SK-N-SH (cell line): Measurements from ENCODE around the gene THSD4. TPM values are rescaled to one million over a fixed set of nuclear protein-coding genes. Genes with fewer than 3 reads are reported as not detected.

ENCODE experiments used
- CTCF ChIA-PET: fragments of 300-600, 350-600 bp; formaldehyde crosslinking; extraction: SDS; loops from one replicate; lab custom pipeline; 2021; lab: Yijun Ruan, JAX
- POLR2A ChIA-PET: fragments of 350-600 bp; sonication (Branson Sonifier 250); formaldehyde crosslinking; extraction: SDS; loops from one replicate; lab custom pipeline; 2020; ENCODE audit warnings: antibody characterized with exemption, inconsistent platforms; lab: Yijun Ruan, JAX
- DNase-seq: peaks from one replicate; pipeline ENCODE4 v3.0.0; 2012
- H2AFZ ChIP-seq: fragments of 200-600 bp; sonication (generic); 2 replicates; pipeline ENCODE4 v1.8.1; 2016; ENCODE audit warnings: antibody characterized with exemption, mild to moderate bottlenecking, low read depth
- H3F3A ChIP-seq: fragments of 200-600 bp; sonication (generic); replicated peaks from 2 replicates; pipeline ENCODE3; 2016; ENCODE audit warnings: antibody characterized with exemption, mild to moderate bottlenecking; ENCODE audit not compliant: insufficient read depth
- H3K27ac ChIP-seq, 2 experiments: fragments of 200-500 bp in 1 of 2; fragments of 200-600 bp in 1 of 2; sonication (Bioruptor generic) in 1 of 2; sonication (generic), shearing (Covaris generic) in 1 of 2; 2 replicates each; pipeline versions ENCODE4 v1.5.1 to v1.6.1; 2014 to 2016; ENCODE audit warnings: low read depth in 2 of 2, inconsistent platforms in 1 of 2, low read length in 1 of 2, mild to moderate bottlenecking in 1 of 2, mixed read lengths in 1 of 2
- H3K27me3 ChIP-seq: fragments of 200-600 bp; sonication (generic), shearing (Covaris generic); 2 replicates; pipeline ENCODE4 v1.6.1; 2016; ENCODE audit warnings: mixed run types; ENCODE audit not compliant: insufficient read depth
- H3K36me3 ChIP-seq, 2 experiments: fragments of 200-500 bp in 1 of 2; fragments of 200-600 bp in 1 of 2; sonication (Bioruptor generic) in 1 of 2; sonication (generic) in 1 of 2; replicated peaks in 1 of 2; 2 replicates each; pipeline versions ENCODE3 to v1.5.1; 2014 to 2016; ENCODE audit warnings: low read length in 1 of 2, mild to moderate bottlenecking in 1 of 2; ENCODE audit not compliant: insufficient read depth in 2 of 2, control insufficient read depth in 1 of 2
- H3K4me1 ChIP-seq, 2 experiments: fragments of 200-500 bp in 1 of 2; fragments of 200-600 bp in 1 of 2; sonication (Bioruptor generic) in 1 of 2; sonication (generic), shearing (Covaris generic) in 1 of 2; 2 replicates each; pipeline versions ENCODE4 v1.5.1 to v1.6.1; 2014 to 2016; ENCODE audit warnings: low read depth in 1 of 2, low read length in 1 of 2, mixed run types in 1 of 2; ENCODE audit not compliant: insufficient read depth in 2 of 2, control insufficient read depth in 1 of 2
- H3K4me2 ChIP-seq: fragments of 200-600 bp; sonication (generic), shearing (Covaris generic); 2 replicates; pipeline ENCODE4 v1.6.1; 2017; ENCODE audit warnings: mixed run types
- H3K4me3 ChIP-seq, 2 experiments: fragments of 200-500 bp in 1 of 2; fragments of 200-600 bp in 1 of 2; sonication (Bioruptor generic) in 1 of 2; sonication (generic), shearing (Covaris generic) in 1 of 2; 2 replicates each; pipeline versions ENCODE4 v1.5.1 to v1.8.1; 2014 to 2016; ENCODE audit warnings: low read depth in 2 of 2, inconsistent platforms in 1 of 2, low read length in 1 of 2, mild to moderate bottlenecking in 1 of 2, mixed read lengths in 1 of 2, moderate library complexity in 1 of 2
- H3K79me2 ChIP-seq: fragments of 200-600 bp; sonication (generic); 2 replicates; pipeline ENCODE4 v1.8.1; 2017; ENCODE audit warnings: mild to moderate bottlenecking; ENCODE audit not compliant: insufficient read depth
- H3K9ac ChIP-seq: fragments of 200-600 bp; sonication (generic); 2 replicates; pipeline ENCODE4 v1.6.1; 2017; ENCODE audit warnings: mixed run types
- H3K9me2 ChIP-seq: fragments of 200-600 bp; sonication (generic); 2 replicates; pipeline ENCODE4 v1.6.1; 2017; ENCODE audit warnings: mixed run types
- H3K9me3 ChIP-seq: fragments of 200-600 bp; sonication (generic); 2 replicates; pipeline ENCODE4 v1.6.1; 2017; ENCODE audit warnings: mixed run types, mild to moderate bottlenecking, moderate library complexity
- H4K20me1 ChIP-seq: fragments of 200-600 bp; sonication (generic); 2 replicates; pipeline ENCODE4 v1.6.1; 2017; ENCODE audit warnings: mild to moderate bottlenecking, mixed run types; ENCODE audit not compliant: insufficient read depth
- EP300 ChIP-seq, 2 experiments: IDR thresholded peaks; 2 replicates each; pipeline versions ENCODE4 v1.4.0 to v1.6.1; 2012; ENCODE audit warnings: borderline replicate concordance in 1 of 2, low read depth in 1 of 2, low read length in 1 of 2
- FOSL2 ChIP-seq: IDR thresholded peaks from 2 replicates; pipeline ENCODE4 v1.4.0; 2012; ENCODE audit warnings: low read depth, mild to moderate bottlenecking, moderate library complexity, borderline replicate concordance
- FOXJ3 ChIP-seq: sonication (generic); formaldehyde crosslinking; IDR thresholded peaks from 2 replicates; pipeline ENCODE4 v1.5.1; 2020; ENCODE audit warnings: mild to moderate bottlenecking, missing genetic modification reagents
- FOXM1 ChIP-seq: IDR thresholded peaks from 2 replicates; pipeline ENCODE4 v1.4.0; 2012; ENCODE audit warnings: low read depth, mild to moderate bottlenecking
- GABPA ChIP-seq: IDR thresholded peaks from 2 replicates; pipeline ENCODE4 v1.4.0; 2012; ENCODE audit warnings: low read depth, mild to moderate bottlenecking
- JUND ChIP-seq: IDR thresholded peaks from 2 replicates; pipeline ENCODE4 v1.4.0; 2012
- MXI1 ChIP-seq: IDR thresholded peaks from 2 replicates; pipeline ENCODE4 v1.6.1; 2012; ENCODE audit warnings: mild to moderate bottlenecking, low read depth, low read length, improper control_type of control experiment
- NFIC ChIP-seq: IDR thresholded peaks from 2 replicates; pipeline ENCODE4 v1.4.0; 2012; ENCODE audit warnings: borderline replicate concordance
- POLR2AphosphoS5 ChIP-seq: IDR thresholded peaks from 2 replicates; pipeline ENCODE4 v1.6.1; 2012; ENCODE audit warnings: low read depth, low read length
- RFX5 ChIP-seq: IDR thresholded peaks from 2 replicates; pipeline ENCODE4 v1.6.1; 2012; ENCODE audit warnings: mild to moderate bottlenecking, improper control_type of control experiment, low read length
- RXRA ChIP-seq: IDR thresholded peaks from 2 replicates; pipeline ENCODE4 v1.4.0; 2012; ENCODE audit warnings: low read depth, mild to moderate bottlenecking, borderline replicate concordance
- TCF12 ChIP-seq: IDR thresholded peaks from 2 replicates; pipeline ENCODE4 v1.4.0; 2012
- TEAD4 ChIP-seq: IDR thresholded peaks from 2 replicates; pipeline ENCODE4 v1.4.0; 2012; ENCODE audit warnings: mild to moderate bottlenecking, borderline replicate concordance; ENCODE audit not compliant: insufficient read depth
- WGBS: methylation state at CpG from one replicate; pipeline ENCODE4 v1.1.6; 2017; ENCODE audit warnings: low lambda C conversion rate; 5-methylcytosine and 5-hydroxymethylcytosine counted together
- polyA plus RNA-seq, 3 experiments: library from polyadenylated mRNA; depleted of rRNA; stranded (reverse); fragments of >200 nt; gene quantifications; 2 replicates each; pipeline ENCODE4 v1.2.3, GENCODE V29; 2012
- TF ChIP-seq, protein P1 (sequence below): fragments of 150-350 bp; IDR thresholded peaks from 2 replicates; pipeline ENCODE4 v1.6.1; 2017; ENCODE audit warnings: antibody characterized with exemption, low read length, low read depth, borderline replicate concordance
- TF ChIP-seq, protein P2 (sequence below): IDR thresholded peaks from 2 replicates; pipeline ENCODE4 v1.6.1; 2012; ENCODE audit warnings: mild to moderate bottlenecking, low read depth, low read length, moderate library complexity
- TF ChIP-seq, protein P3 (sequence below): IDR thresholded peaks from 2 replicates; pipeline ENCODE4 v1.4.0; 2012; ENCODE audit warnings: low read depth
- TF ChIP-seq, protein P4 (sequence below): IDR thresholded peaks from 2 replicates; pipeline ENCODE4 v1.4.0; 2012; ENCODE audit warnings: low read depth, borderline replicate concordance
- TF ChIP-seq, protein P5 (sequence below): IDR thresholded peaks from 2 replicates; pipeline ENCODE4; 2012

THSD4 gene
- polyA plus RNA-seq, 1 of the 3 experiments (the other 2 are of a cell fraction): 79.1 TPM

DNA sequence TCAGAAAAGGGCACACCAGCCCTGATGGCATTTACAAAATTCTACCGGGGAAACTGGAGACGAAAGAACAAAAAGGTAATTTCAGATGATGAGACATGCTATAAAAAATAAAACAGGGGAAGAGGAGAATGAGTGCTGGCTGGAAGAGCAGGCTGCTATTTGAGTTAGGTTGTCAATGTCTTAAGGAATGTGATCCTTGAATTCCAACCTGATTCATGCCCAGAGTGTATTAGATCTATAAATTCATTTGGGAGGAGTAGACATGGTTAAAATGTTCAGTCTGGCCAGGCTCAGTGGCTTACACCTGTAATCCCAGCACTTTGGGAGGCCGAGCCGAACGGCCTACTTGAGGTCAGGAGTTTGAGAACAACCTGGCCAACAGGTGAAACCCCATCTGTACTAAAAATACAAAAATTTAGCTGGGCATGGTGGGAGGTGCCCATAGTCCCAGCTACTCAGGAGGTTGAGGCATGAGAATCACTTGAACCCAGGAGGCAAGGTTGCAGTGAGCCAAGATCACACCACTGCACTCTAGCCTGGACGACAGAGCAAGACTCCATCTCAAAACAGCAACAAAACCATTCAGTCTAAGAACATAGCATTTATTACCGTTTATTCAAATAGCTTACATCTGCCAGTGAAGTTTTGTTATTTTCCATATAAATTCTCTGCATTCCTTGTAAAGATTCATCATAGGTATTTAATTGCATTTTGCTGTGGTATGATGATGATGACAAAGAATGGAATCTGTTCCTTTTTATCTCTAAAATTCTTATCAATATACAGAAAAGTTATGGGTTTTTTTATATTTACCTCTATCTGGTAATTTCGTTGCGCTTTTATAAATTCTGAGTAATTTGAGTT is 568.4 kb downstream of the THSD4 start:
- Histone ChIP-seq H3K27ac (peak overlapping the region; percentile 69 to 76; a peak in 3 of 4 replicates), H3F3A (peaks cover 48% of the 10 kb centered on the region), H2AFZ (no peak overlapping the region), H3K4me2 (peak overlapping the region; percentile 5; the same call in 1 of the 2 replicates), H3K9me2 (no peaks in the 10 kb centered on the region), H3K4me1 (peaks cover 8 to 40% of the 10 kb centered on the region in 2 experiments; a peak in 3 of 4 replicates), H3K36me3 (no peaks in the 10 kb centered on the region), H3K4me3 (0 out of 4 replicates have a peak overlapping the region, but pooled peaks of 1 of the 2 experiments have one; percentile 7), H3K79me2 (peaks cover 5% of the 10 kb centered on the region; the same call in 1 of the 2 replicates), H3K27me3 (no peaks in the 10 kb centered on the region), H4K20me1 (no peaks in the 10 kb centered on the region), H3K9ac (peak overlapping the region; percentile 16; the same call in 1 of the 2 replicates), H3K9me3 (no peaks in the 10 kb centered on the region)
- WGBS: 45% methylated on average over 9 of the region's 9 CpGs
- DNase-seq: no peak
- POLR2A ChIA-PET: no interaction called here
- CTCF ChIA-PET: no interaction called here
- peak; percentile 50; the same call in 1 of the 2 replicates for TF ChIP-seq RXRA
- TF ChIP-seq, protein P1, sequence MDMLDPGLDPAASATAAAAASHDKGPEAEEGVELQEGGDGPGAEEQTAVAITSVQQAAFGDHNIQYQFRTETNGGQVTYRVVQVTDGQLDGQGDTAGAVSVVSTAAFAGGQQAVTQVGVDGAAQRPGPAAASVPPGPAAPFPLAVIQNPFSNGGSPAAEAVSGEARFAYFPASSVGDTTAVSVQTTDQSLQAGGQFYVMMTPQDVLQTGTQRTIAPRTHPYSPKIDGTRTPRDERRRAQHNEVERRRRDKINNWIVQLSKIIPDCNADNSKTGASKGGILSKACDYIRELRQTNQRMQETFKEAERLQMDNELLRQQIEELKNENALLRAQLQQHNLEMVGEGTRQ: no peak
- TF ChIP-seq JUND: peak; percentile 73
- peak; percentile 73; the same call in 1 of the 2 replicates for TF ChIP-seq FOSL2
- TF ChIP-seq FOXJ3: no peak
- TF ChIP-seq, protein P2, sequence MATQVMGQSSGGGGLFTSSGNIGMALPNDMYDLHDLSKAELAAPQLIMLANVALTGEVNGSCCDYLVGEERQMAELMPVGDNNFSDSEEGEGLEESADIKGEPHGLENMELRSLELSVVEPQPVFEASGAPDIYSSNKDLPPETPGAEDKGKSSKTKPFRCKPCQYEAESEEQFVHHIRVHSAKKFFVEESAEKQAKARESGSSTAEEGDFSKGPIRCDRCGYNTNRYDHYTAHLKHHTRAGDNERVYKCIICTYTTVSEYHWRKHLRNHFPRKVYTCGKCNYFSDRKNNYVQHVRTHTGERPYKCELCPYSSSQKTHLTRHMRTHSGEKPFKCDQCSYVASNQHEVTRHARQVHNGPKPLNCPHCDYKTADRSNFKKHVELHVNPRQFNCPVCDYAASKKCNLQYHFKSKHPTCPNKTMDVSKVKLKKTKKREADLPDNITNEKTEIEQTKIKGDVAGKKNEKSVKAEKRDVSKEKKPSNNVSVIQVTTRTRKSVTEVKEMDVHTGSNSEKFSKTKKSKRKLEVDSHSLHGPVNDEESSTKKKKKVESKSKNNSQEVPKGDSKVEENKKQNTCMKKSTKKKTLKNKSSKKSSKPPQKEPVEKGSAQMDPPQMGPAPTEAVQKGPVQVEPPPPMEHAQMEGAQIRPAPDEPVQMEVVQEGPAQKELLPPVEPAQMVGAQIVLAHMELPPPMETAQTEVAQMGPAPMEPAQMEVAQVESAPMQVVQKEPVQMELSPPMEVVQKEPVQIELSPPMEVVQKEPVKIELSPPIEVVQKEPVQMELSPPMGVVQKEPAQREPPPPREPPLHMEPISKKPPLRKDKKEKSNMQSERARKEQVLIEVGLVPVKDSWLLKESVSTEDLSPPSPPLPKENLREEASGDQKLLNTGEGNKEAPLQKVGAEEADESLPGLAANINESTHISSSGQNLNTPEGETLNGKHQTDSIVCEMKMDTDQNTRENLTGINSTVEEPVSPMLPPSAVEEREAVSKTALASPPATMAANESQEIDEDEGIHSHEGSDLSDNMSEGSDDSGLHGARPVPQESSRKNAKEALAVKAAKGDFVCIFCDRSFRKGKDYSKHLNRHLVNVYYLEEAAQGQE: no peak
- TF ChIP-seq FOXM1: peak; percentile 52; the same call in 1 of the 2 replicates
- TF ChIP-seq NFIC: peak; percentile 47; the same call in 1 of the 2 replicates
- peak; percentile 44; the same call in 1 of the 2 replicates for TF ChIP-seq POLR2AphosphoS5
- TF ChIP-seq, protein P3, sequence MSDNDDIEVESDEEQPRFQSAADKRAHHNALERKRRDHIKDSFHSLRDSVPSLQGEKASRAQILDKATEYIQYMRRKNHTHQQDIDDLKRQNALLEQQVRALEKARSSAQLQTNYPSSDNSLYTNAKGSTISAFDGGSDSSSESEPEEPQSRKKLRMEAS: no peak
- TF ChIP-seq RFX5: no peak
- TF ChIP-seq, protein P4, sequence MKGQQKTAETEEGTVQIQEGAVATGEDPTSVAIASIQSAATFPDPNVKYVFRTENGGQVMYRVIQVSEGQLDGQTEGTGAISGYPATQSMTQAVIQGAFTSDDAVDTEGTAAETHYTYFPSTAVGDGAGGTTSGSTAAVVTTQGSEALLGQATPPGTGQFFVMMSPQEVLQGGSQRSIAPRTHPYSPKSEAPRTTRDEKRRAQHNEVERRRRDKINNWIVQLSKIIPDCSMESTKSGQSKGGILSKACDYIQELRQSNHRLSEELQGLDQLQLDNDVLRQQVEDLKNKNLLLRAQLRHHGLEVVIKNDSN: no peak
- peak; percentile 92 for TF ChIP-seq TEAD4
- TF ChIP-seq, protein P5, sequence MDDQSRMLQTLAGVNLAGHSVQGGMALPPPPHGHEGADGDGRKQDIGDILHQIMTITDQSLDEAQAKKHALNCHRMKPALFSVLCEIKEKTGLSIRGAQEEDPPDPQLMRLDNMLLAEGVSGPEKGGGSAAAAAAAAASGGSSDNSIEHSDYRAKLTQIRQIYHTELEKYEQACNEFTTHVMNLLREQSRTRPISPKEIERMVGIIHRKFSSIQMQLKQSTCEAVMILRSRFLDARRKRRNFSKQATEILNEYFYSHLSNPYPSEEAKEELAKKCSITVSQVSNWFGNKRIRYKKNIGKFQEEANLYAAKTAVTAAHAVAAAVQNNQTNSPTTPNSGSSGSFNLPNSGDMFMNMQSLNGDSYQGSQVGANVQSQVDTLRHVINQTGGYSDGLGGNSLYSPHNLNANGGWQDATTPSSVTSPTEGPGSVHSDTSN: peak; percentile 58; the same call in 1 of the 2 replicates
- no peak for TF ChIP-seq GABPA
- TF ChIP-seq MXI1: no peak
- TF ChIP-seq TCF12: peak; percentile 89
- peak in 1 of 2 experiments; percentile 88; a peak in 1 of 4 replicates for TF ChIP-seq EP300 (IDR thresholded peaks at IDR 0.05; ENCODE audit: borderline replicate concordance in 1 of 2, low read depth in 1 of 2, low read length in 1 of 2)
